Cardiac muscle cell (in vitro differentiated cells and primary cell): ENCODE measurements around the gene NOS2. TPM values are rescaled to one million over a fixed set of nuclear protein-coding genes. Genes with fewer than 3 reads are reported as not detected.
"Not testable (repeated sequence)": the region's sequence is repeated elsewhere in the genome, so short reads cannot be mapped to it uniquely, and the experiment has no call there.

Experiments used
- DNase-seq, 2 donors: peaks; one replicate each; pipeline versions ENCODE4 v3.0.0 to v3.0.0-alpha.2; 2010 to 2017; ENCODE audit warnings: low read depth in 1 of 2, low spot score in 1 of 2
- H3K27ac ChIP-seq: fragments of 200-600 bp; sonication (generic); 2 replicates; pipeline ENCODE4 v1.5.1; 2016
- H3K27me3 ChIP-seq: fragments of 200-600 bp; sonication (generic); 2 replicates; pipeline ENCODE4 v1.6.0; 2016; ENCODE audit warnings: control low read depth
- H3K36me3 ChIP-seq: fragments of 200-600 bp; sonication (generic); 2 replicates; pipeline ENCODE4 v1.5.1; 2016; ENCODE audit warnings: control low read depth
- H3K4me1 ChIP-seq: fragments of 200-600 bp; sonication (generic); 2 replicates; pipeline ENCODE4 v1.8.1; 2017; ENCODE audit warnings: low read depth, mild to moderate bottlenecking, mixed run types
- H3K4me3 ChIP-seq: fragments of 200-600 bp; sonication (generic); 2 replicates; pipeline ENCODE4 v1.5.1; 2016; ENCODE audit warnings: mild to moderate bottlenecking
- H3K9me3 ChIP-seq: fragments of 200-600 bp; sonication (generic); 2 replicates; pipeline ENCODE4 v1.5.1; 2017; ENCODE audit warnings: low read depth, mild to moderate bottlenecking, control low read depth
- polyA plus RNA-seq: library from polyadenylated mRNA; unstranded; fragments of >200 nt; fragmentation: Nextera tagmentation; extraction: Ambion mirVana; gene quantifications from 2 replicates; pipeline ENCODE4 v1.2.1, GENCODE V29; 2016
- total RNA-seq: library from RNA; depleted of rRNA; stranded (reverse); fragments of >200 nt; gene quantifications from 2 replicates; pipeline ENCODE4 v1.2.3, GENCODE V29; 2016
- TF ChIP-seq, protein P1 (sequence below): IDR thresholded peaks from 2 replicates; pipeline ENCODE4 v1.5.1; 2012; ENCODE audit warnings: low read depth, mild to moderate bottlenecking, low read length

NOS2 gene
- total and polyA plus RNA-seq, 2 experiments from 2014 or later = 0.20 to 0.54 TPM

DNA sequence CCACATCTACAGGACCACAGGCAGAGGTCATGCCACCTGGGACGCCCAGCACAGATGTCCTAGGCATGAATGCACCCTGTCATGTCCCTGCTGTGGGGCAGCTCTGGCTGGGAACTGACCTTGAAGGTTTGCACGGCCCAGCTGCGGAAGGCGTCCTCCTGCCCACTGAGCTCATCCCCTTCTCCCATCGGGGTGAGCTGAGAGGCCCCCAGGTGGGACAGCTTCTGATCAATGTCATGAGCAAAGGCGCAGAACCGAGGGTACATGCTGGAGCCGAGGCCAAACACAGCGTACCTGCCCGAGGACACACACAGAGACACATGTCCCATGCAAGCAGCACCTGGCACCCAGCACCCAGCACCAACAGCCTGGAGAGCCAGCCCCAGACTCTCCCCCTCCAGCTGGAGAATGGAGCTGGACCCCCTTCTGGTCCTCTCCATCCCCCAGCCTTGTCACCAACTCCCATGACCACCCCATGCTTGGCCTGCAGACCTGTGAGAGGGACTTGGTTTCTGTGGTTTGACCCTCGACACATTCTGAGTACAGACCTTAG is 31.4 kb downstream of the NOS2 start:
- TF ChIP-seq, protein P1, sequence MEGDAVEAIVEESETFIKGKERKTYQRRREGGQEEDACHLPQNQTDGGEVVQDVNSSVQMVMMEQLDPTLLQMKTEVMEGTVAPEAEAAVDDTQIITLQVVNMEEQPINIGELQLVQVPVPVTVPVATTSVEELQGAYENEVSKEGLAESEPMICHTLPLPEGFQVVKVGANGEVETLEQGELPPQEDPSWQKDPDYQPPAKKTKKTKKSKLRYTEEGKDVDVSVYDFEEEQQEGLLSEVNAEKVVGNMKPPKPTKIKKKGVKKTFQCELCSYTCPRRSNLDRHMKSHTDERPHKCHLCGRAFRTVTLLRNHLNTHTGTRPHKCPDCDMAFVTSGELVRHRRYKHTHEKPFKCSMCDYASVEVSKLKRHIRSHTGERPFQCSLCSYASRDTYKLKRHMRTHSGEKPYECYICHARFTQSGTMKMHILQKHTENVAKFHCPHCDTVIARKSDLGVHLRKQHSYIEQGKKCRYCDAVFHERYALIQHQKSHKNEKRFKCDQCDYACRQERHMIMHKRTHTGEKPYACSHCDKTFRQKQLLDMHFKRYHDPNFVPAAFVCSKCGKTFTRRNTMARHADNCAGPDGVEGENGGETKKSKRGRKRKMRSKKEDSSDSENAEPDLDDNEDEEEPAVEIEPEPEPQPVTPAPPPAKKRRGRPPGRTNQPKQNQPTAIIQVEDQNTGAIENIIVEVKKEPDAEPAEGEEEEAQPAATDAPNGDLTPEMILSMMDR = no peak
- Histone ChIP-seq H3K27me3 (no peaks in the 10 kb centered on the region), H3K4me3 (no peak overlapping the region), H3K27ac (no peak overlapping the region), H3K9me3 (no peaks in the 10 kb centered on the region), H3K4me1 (no peaks in the 10 kb centered on the region), H3K36me3 (no peaks in the 10 kb centered on the region)
- DNase-seq = no peak

DNA sequence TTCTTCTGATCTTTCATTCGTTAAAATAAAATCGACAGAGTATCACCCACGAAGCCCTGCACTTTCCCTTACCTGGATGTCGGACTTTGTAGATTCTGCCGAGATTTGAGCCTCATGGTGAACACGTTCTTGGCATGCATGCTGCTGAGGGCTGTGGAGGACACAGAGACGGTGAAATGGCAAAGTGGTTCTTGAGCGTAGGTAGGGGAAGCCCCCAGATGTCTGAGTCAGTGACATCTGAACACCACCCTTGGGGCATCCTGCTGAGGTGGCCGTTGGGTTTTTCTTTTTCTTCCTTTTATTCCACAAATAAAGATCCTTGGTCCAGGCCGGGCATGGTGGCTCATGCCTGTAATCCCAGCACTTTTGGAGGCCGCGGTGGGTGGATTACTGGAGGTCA is 33.9 kb downstream of the NOS2 start:
- H3K36me3 ChIP-seq = no peaks in the 10 kb centered on the region
- DNase-seq = no peak
- TF ChIP-seq, protein P1 = no peak
- H3K4me3 ChIP-seq = no peak overlapping the region
- H3K4me1 ChIP-seq = no peaks in the 10 kb centered on the region
- H3K27me3 ChIP-seq = no peaks in the 10 kb centered on the region
- no peaks in the 10 kb centered on the region for H3K9me3 ChIP-seq
- H3K27ac ChIP-seq = no peak overlapping the region

DNA sequence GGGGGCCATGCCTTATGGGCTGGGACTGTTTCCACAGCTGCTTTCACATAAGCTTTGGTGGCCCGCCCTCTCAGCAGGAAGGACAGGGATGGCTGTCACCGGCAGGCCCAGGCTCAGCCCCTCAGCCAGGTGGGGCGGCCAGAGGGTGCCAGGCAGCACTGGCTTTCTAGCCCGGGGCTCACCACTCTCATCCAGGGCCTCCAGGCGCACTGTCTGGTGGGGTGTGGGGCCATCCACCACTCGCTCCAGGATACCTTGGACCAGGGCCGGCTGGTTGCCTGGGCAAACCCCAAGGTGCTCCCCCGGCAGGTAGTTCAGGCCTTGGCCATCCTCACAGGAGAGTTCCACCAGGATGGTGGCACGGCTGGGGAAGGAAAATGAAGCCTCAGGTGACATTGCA is 35.0 kb downstream of the NOS2 start:
- DNase-seq = no peak
- no peak overlapping the region for H3K4me3 ChIP-seq
- no peaks in the 10 kb centered on the region for H3K4me1 ChIP-seq
- H3K36me3 ChIP-seq = no peaks in the 10 kb centered on the region
- no peaks in the 10 kb centered on the region for H3K27me3 ChIP-seq
- no peaks in the 10 kb centered on the region for H3K9me3 ChIP-seq
- TF ChIP-seq, protein P1 = no peak
- H3K27ac ChIP-seq = no peak overlapping the region

DNA sequence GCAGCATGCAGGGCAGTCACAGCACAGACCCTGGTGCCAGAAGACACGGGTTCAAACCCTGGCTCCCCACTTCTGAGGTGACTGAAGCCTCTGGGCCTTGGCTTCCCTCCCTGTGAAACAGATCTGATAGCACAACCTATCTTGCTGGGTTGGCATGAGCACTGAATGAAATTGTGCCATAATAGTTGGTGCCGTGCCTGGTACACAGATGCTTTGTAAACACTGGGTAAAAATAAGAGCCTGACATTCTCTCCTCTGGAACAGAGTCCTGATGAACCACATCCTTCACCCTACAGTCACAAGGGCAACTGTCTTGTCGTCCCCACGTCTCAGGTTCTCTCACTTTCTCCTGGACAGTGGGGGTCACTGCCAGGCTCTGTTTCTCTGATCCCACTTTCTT is 35.7 kb downstream of the NOS2 start:
- Histone ChIP-seq H3K9me3 (no peaks in the 10 kb centered on the region), H3K36me3 (no peaks in the 10 kb centered on the region), H3K27ac (no peak overlapping the region), H3K4me3 (no peak overlapping the region), H3K4me1 (no peaks in the 10 kb centered on the region), H3K27me3 (no peaks in the 10 kb centered on the region)
- TF ChIP-seq, protein P1 = no peak
- DNase-seq = no peak

DNA sequence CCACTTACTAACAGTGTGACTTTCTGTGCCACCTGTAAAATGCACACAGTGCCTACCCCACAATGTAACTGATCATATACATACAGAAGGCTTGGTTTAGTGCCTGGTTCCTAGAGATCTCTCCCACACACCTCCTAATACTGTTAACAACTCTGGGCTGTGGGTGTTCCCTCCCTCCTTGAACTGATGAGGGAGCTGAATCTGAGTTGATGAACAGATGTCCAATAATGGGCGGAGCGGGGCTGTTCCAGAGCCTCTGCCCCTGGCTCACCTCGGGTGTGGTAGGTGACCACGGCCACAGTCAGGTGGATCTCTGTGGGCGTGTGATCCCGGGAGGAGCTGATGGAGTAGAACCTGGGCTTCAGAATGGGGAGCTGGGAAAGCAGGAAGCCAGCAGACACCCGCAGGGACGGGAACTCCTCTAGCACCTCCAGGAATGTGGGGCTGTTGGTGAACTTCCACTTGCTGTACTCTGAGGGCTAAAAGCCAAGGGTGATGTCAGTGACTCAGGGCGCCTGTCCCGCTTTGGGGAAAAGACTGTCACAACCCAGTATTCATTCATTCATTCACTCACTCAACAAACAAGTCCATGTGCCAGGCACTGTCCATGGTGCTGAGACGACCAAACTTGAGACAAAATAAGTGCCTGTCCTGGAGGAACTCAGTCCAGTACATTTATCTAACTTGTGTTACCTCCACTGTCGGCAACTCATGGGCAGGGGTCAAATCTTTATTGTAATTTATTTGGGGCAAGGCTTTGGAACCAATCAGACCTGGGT is 37.6 kb downstream of the NOS2 start:
- Histone ChIP-seq H3K27me3 (no peaks in the 10 kb centered on the region), H3K4me1 (no peaks in the 10 kb centered on the region), H3K36me3 (no peaks in the 10 kb centered on the region), H3K4me3 (no peak overlapping the region), H3K27ac (no peak overlapping the region), H3K9me3 (no peaks in the 10 kb centered on the region)
- peak; percentile 54 to 74 for DNase-seq
- TF ChIP-seq, protein P1 = no peak

DNA sequence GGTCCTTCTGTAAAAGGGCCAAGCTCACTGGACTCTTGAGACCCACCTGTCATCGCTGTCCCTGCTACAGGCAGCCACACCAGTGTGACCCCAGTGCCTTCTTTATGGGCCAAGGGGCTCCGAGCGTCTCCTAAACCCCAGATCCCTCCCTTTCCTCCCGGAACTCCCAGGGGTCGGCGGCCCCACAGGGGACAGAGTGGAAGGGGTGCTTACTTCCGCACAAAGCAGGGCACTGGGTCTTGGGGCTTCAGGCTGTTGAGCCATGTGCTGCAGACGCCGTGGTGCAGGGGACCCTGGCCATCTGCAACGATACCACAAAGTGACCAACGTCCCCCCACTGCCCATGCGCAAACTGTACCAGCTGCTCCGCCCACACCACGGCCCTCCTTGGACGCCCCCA is 39.4 kb downstream of the NOS2 start:
- not testable (repeated sequence) for H3K27me3 ChIP-seq, H3K9me3 ChIP-seq, DNase-seq, H3K4me3 ChIP-seq, H3K4me1 ChIP-seq, H3K27ac ChIP-seq, H3K36me3 ChIP-seq
